Activated T-cell treated with anti-CD3 and anti-CD28 coated beads, Interleukin-2, amount 50 U/mL, for 48 hours (primary cell): ENCODE data around the gene MTHFD1L.
A peak's percentile ranks its signal among the peaks of the same experiment; 100 is the strongest.

Experiments
- DNase-seq, 2 experiments: peaks; one replicate each; pipeline ENCODE4 v3.0.0-alpha.2; 2020

The MTHFD1L gene

DNA sequence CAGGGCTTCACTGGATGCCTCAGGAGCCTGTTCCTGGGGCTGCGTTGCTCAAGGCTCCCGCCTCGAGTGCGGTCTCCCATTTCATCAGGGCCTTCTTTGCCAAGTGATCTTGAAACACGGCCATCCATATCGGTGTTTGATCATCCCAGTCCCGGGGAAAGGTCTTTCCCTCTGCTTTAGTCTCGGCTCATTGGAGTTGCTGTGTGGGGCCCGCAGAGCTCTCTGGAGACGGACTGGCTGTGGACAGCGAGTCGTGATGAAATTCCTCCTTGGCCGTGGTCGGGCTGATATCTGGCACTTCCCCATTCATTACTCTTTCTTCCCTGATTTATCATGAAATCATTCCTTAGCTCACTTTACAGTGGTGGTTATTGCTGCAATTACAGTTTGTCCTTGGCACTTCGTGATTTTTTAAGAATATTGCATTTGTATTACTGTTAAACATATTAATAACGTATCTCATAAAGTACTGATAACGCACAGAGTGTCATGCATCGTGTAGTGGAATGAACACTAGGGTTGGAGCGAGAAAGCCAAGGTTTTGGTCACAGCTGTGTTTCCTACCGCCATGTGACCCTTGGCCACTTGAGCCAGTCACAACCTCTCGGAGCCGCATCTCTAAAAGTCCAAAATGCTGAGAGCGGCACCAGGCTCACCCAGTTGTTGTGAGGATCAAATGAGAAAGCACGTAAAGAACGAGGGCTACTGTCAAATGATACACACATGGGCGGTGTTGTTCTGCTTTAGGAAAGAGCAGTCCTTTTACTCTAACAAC, 71.8 kb downstream of the MTHFD1L start:
- no peak for DNase-seq

DNA sequence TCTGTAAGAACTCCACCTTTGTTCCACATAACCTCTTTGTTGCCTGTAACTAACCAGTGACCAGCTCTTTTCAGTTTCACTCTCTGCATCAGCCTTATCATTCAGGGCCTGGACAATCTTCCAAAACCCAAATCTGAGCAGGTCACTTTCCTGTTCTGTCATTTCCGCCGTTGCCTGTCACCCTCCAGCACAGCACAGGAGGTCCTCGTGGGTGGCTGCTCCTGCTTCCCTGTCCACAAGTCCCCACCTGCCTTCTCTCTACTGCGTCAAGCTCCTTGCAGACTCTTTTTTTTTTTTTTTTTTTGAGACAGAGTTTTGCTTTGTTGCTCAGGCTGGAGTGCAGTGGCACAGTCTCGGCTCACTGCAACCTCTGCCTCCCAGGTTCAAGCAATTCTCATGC, 73.9 kb downstream of the MTHFD1L start:
- DNase-seq = no peak

DNA sequence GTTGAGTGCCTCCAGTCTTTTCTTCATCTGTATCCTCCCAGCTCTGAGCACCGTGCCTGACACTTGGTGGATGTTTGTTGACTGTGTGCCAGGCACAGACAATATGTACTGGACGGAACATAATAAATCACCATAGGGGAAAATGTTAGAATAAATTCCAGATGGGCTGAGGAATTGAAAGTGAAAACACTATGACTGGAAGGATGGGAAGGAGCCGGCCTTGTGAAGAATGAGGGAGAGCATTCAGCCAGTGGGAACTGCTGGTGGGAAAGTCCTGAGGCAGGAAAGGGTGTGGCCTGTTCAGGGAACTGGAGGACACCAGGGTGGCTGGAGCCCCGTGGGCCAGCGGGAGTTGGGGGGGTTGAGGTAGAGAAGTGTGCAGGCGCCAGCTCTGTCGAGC, 75.4 kb downstream of the MTHFD1L start:
- DNase-seq = no peak

DNA sequence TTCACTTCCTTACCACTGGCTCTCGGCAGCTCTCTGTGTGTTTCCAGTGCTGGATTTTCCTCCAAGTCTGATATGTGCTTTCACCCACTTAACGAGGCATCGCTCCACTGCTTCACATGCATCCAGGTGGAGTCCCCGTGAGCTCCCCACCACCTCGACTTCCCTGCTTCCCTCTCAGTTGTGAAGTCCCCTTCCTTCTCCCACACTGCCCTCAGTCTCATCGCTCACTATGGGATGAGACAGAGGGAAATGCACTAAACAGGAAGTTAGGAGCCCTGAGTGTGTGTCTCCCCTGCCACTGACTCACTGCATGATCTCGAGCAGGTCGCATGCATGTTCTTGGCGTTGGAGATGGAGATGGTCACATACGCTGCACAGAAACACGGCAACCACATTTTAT, 84.0 kb downstream of the MTHFD1L start:
- DNase-seq = no peak

- DNase-seq = no peak
These were observed 88.3 kb downstream of the MTHFD1L start for GRCh38 chr6:150953851-150954250.

GRCh38 chr6:150959166-150959565, 93.7 kb downstream of the MTHFD1L start:
- no peak for DNase-seq

DNA sequence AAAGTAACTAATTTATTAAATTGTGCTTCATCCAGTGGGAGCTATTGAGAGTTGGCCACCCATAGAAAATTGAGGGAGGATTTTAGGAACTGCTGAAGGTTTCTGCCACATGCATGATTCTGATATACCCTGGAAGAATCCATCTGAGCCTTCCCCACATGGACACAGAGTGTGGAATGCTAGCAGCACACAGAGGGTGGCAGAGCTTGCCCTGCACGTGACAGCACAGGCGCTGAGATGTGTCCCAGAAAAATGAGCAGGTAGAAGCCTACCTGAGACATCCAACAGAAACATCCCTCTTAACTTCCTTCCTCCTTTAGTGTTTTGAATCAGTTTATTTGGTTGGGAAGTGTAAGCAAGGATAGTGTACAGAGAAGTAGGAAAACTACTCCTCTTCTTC, 96.9 kb downstream of the MTHFD1L start:
- no peak for DNase-seq

DNA sequence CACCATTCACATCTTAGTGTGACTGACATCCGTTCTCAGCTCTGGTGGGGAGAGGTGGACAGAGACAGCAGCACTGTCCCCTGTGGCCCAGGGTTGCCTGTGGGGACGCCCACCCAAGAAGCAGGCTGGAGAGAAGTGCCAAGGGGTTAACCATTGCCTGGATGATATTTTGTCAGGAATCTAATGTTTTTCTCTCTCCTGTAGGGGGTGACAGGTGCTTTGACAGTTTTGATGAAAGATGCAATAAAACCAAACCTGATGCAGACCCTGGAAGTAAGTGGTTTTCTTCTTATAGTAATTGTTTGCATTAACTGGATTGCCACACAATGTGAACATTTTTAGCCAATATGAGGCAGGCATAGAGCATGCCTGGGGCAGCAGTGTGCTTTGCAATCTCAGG, 99.3 kb downstream of the MTHFD1L start:
- no peak for DNase-seq

GRCh38 chr6:150966786-150967185, 101.3 kb downstream of the MTHFD1L start:
- DNase-seq = no peak

GRCh38 chr6:150967381-150967780, 101.9 kb downstream of the MTHFD1L start:
- DNase-seq = no peak

- DNase-seq = no peak
These were observed 102.4 kb downstream of the MTHFD1L start for GRCh38 chr6:150967910-150968309.

- no peak for DNase-seq
These were observed 104.4 kb downstream of the MTHFD1L start for GRCh38 chr6:150969901-150970300.

GRCh38 chr6:150971219-150971618, 105.7 kb downstream of the MTHFD1L start:
- DNase-seq = no peak

DNA sequence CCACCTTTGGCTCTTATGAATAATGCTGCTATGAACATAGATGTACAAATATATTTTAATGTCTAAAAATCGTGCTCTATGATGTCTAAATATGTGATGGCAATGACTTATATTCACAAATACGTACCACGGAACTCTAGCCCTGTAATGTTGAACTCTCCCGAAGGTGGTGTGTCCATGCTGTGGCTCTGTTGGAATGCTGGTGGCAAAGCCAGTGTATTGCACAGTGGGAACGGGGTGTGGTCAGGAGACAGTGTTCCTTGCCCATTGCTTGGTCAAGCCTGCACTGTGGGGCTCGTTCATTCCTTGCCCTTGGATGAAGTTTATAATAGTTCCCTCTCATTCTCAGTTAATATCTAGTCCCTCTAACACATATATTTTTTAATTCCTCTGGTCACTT, 109.6 kb downstream of the MTHFD1L start:
- no peak for DNase-seq

DNA sequence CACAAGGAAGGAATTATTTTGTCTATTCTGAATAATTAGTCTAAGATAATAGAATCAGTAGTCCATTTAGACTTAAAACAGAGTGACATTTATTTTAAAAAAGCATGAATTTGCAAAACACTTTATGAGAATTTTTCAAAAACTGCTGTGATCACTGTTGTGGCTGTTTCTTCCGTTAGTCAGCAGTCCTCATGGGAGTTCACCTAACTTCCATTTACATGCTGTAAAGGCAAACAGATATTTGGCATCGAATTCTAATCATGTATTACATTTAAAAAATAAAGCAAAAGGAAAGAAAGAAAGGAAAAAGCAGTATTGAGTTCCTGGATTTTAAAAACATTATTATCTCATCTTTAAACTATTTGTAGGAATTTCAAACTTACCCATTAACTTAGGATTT, 111.8 kb downstream of the MTHFD1L start:
- no peak for DNase-seq

GRCh38 chr6:150978624-150979023, 113.1 kb downstream of the MTHFD1L start:
- DNase-seq = no peak

DNA sequence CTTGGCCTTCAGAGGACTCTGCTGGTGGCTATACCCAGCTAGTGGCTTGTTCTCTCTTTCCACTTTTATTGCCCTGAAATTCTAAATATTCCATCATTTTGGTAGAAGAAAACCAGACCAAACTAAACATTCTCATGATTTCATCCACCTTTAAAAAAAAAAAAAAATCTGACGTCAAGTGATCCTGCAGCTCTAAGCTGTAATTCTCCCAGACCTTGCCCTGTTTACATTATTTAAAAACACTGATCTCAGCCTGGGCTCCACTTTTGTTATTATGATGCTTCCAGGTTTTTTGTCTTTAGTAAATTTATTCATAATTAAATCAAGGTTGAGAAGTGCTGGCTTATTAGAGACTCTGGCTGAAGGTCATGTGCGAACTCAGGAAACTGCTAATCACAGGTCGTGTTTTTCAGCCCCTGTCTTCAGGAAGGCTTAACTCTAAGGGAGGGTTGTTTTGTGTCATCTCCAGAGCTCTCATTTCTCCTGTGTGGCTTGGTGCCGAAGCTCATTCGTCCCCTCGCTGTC, 114.4 kb downstream of the MTHFD1L start:
- DNase-seq = no peak

DNA sequence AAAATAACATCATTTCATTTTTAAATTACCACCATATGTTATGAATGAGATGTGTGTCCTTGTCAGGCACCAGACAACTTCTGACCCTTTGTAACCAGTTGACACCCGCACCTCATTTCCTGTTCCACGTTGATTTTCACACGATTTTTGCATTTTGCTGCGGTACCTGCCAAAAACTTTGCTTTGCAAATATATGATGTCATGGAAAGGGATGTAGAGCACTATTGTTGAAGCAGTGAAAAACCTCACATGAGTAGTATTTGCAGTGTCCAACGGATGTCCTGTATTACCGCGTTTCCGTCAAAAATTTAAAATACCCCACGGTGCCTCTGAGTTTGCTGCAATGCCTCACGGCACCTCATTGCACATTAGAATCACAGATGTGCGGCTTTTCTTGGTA, 115.6 kb downstream of the MTHFD1L start:
- DNase-seq = no peak

- DNase-seq = no peak
These were observed 116.2 kb downstream of the MTHFD1L start for GRCh38 chr6:150981669-150982068.

DNA sequence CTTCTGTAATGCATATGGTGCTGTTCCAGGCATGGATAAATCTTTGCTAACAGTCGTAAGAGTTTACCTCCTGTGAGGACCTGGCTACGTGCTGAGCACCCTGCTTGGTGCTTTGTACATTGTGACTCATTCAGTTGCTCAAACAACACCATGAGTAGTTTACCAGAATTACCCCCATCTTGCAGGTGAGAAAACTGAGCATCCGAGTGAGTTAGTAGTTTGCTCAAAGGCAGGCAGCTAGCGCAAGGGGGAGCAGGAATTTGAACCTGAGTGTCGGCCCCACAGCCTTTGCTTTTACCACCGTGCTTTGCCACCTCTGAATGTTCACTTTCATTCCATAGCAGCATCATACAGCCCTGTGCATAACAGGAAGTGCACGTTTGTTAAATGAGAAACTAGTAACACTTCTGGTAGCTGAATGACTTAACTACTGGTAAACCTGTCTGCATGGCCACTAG, 121.9 kb downstream of the MTHFD1L start:
- peak; percentile 57 to 67 for DNase-seq

DNA sequence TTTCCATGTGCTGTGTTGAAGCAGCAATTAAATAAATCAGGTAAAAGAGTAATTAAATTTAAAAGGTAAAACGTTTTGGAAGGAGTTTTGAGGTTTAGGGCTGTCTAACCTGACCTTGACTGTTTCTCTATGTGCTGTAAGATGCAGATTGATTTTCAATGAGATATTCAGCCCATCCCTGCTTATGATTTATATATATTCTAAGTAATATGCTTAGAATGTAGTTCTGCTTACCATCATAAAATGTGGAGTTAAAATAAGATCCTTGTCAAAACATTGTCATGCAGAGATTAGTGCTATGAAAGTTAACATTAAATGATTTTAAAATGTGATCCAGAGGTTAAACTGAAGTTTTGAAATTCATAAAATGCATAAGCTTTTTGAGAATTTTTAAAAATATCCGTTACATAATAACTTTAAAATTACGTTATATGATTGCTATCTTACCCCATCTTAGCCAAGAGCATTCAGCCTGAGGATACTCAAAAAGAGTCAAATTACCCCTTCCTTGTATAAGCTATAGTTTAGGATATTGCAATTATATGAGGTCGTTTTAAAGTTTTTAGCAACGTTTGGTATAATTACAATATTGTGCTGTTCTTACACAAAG, 122.5 kb downstream of the MTHFD1L start:
- no peak for DNase-seq

- no peak for DNase-seq
These were observed 126.0 kb downstream of the MTHFD1L start for GRCh38 chr6:150991487-150991886.

DNA sequence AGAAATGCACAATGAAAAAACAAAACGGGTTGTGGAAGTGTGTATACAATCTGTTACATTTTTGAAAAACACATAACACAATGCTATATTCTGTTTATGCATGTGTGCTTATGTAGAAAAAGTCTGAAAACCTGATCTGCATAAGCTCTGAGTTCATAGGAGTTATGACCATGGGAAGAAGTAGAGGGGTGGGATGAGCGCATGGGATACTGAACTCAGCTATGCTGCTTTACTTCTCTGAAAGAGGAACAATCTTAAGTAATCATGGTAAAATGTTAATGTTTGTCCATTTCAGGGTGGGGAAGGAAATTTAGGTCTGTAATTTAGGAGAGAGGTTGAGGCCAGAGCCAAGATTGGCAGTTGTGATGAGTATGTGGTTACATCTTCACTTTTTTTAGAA, 126.8 kb downstream of the MTHFD1L start:
- DNase-seq = no peak

- no peak for DNase-seq
These were observed 127.2 kb downstream of the MTHFD1L start for GRCh38 chr6:150992703-150993102.

- DNase-seq = no peak
These were observed 127.8 kb downstream of the MTHFD1L start for GRCh38 chr6:150993253-150993652.
